ENCODE data around the gene PDE3A.

The PDE3A gene

DNA sequence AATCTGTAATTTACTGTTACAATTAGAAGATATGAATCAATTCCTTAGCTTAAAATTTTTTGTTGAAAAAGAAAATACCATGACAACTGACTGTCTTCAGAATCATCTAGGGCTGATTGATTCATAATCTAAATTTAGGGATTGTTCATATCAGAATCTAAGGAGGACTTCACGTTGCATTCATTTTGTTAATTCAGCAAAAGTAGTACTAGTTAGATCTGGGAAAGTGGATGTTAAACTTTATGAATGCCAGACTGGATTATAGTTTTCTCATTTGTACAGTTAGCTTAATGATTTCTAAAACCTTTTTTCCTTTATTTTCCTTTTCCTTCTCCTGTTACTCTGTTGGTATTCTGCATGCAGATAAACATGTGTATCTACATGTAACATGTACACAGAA is 135.5 kb downstream of the PDE3A start:
- H3K27ac ChIP-seq, result no peak overlapping the region
- no peak for TF ChIP-seq ZFX (IDR thresholded peaks at IDR 0.05)
- TF ChIP-seq, protein P1, sequence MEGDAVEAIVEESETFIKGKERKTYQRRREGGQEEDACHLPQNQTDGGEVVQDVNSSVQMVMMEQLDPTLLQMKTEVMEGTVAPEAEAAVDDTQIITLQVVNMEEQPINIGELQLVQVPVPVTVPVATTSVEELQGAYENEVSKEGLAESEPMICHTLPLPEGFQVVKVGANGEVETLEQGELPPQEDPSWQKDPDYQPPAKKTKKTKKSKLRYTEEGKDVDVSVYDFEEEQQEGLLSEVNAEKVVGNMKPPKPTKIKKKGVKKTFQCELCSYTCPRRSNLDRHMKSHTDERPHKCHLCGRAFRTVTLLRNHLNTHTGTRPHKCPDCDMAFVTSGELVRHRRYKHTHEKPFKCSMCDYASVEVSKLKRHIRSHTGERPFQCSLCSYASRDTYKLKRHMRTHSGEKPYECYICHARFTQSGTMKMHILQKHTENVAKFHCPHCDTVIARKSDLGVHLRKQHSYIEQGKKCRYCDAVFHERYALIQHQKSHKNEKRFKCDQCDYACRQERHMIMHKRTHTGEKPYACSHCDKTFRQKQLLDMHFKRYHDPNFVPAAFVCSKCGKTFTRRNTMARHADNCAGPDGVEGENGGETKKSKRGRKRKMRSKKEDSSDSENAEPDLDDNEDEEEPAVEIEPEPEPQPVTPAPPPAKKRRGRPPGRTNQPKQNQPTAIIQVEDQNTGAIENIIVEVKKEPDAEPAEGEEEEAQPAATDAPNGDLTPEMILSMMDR (conservative IDR thresholded peaks at IDR 0.05), result no peak

GRCh38 chr12:20505056-20505455 is 136.7 kb downstream of the PDE3A start:
- TF ChIP-seq, protein P1 (conservative IDR thresholded peaks at IDR 0.05), result no peak
- no peak for TF ChIP-seq ZFX (IDR thresholded peaks at IDR 0.05)
- H3K27ac ChIP-seq, result no peak overlapping the region

- TF ChIP-seq, protein P1 (conservative IDR thresholded peaks at IDR 0.05), result no peak
- H3K27ac ChIP-seq, result no peak overlapping the region
Observed at GRCh38 chr12:20507056-20507455, 138.7 kb downstream of the PDE3A start.

DNA sequence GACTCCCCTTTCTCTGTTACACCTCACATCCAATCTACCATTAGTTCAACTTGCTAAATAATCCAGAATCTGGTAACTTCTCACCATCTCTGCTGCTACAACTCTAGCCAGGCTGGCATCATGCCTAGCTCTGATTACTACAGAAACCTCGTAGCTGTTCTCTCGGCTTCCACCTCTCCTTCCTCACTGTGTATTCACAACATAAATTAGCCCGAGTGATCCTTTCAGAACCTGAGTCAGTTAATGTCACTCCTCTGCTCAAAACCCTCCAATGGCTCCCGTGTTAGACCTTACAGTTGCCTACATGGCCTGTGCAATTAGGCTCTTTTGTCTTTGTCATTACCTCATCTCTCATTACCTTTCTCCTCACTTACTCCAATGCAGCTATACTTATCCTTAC is 139.4 kb downstream of the PDE3A start:
- no peak for TF ChIP-seq ZFX (IDR thresholded peaks at IDR 0.05)
- TF ChIP-seq, protein P1 (conservative IDR thresholded peaks at IDR 0.05), result no peak
- no peak overlapping the region for H3K27ac ChIP-seq

- TF ChIP-seq, protein P1 (conservative IDR thresholded peaks at IDR 0.05), result no peak
- no peak for TF ChIP-seq ZFX (IDR thresholded peaks at IDR 0.05)
- no peak overlapping the region for H3K27ac ChIP-seq
Observed at GRCh38 chr12:20508359-20508758, 140.0 kb downstream of the PDE3A start.

DNA sequence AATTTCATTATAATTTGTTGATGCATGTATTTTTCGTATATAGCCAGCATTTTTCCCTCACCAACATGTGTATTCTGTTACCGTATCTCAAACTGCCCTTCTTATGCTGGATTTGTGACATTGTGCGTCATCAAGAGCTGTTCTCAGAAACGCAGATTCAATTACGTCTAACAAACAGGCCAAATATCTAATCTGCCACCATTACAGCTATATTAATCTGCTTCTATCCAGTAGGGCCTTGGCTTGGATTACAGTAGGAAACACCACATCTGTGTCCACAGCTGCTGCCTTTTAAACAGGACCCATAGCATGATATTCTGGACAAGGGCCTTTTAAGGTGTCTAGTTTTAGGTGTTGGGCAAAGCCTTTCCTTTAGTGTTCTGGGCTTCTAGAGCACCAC is 140.6 kb downstream of the PDE3A start:
- TF ChIP-seq, protein P1 (conservative IDR thresholded peaks at IDR 0.05), result no peak
- no peak for TF ChIP-seq ZFX (IDR thresholded peaks at IDR 0.05)
- no peak overlapping the region for H3K27ac ChIP-seq

GRCh38 chr12:20510811-20511210 is 142.5 kb downstream of the PDE3A start:
- H3K27ac ChIP-seq, result no peak overlapping the region
- TF ChIP-seq, protein P1 (conservative IDR thresholded peaks at IDR 0.05), result no peak
- TF ChIP-seq ZFX (IDR thresholded peaks at IDR 0.05), result no peak
